Effector CD8-positive, alpha-beta T cell (primary cell): ENCODE data around the gene RAB9B.

Experiments used
- DNase-seq: peaks from one replicate; lab custom pipeline; 2025; lab: John Stamatoyannopoulos, UW

Gene RAB9B

DNA sequence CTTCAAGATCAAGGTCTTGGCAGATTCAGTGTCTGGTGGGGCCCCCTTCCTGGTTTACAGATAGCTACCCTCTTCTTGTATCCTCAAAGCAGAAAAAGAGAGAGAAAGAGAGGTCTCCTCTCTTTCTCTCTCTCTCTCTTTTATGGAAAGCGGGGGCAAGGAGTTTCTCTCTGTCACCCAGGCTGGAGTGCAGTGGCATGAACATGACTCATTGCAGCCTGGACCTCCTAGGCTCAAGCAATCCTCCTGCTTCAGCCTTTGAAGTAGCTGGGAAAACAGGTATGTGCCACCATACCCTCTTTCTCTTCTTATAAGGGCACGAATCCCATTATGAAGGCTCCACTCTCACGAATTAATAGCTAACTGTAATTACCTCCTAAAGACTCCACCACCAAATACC is 20.2 kb downstream of the RAB9B start:
- no peak for DNase-seq

DNA sequence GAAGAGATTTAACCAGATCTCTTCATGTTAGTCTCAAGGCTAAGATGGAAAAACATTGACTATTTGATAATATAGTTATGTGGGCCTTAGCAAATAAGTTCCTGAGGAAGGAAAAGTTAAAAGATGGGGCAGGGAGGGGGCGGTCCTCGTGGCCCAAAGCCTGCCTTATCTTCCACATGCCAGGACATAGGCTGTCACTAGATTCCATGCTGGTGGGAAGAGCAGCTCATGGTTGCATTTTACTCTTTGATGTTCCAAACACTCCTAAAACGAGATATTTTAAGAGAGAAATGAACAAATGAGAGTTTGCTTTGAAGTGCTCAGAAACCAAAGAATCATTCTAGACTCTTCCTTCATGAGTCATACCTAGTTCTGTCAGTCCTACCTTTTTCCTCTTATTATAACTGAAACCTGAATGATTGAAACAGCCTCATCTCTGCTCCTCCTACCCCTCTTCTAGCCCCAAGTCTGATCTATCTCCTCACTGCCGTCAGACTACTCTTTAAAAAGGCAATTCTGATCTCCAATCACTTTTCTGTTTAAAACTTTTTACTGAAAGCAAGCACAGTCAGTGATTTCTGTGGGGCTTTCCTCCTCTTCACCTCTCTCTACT is 25.1 kb downstream of the RAB9B start:
- no peak for DNase-seq

DNA sequence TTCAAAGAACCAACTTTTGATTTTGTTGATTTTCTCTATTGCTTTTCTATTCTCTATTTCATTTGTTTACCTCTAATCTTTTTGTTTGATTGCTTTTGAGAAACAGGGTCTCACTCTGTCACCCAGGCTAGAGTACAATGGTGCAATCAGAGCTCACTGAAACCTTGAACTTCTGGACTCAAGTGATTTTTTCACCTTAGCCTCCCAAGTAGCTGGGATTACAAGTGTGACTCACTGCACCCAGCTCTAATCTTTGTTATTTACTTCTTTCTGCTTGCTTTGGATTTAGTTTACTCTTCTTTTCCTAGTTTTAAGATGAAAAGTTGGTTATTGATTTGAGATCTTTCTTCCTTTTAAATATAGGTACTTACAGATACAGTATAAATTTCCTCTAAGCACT is 26.2 kb downstream of the RAB9B start:
- no peak for DNase-seq

DNA sequence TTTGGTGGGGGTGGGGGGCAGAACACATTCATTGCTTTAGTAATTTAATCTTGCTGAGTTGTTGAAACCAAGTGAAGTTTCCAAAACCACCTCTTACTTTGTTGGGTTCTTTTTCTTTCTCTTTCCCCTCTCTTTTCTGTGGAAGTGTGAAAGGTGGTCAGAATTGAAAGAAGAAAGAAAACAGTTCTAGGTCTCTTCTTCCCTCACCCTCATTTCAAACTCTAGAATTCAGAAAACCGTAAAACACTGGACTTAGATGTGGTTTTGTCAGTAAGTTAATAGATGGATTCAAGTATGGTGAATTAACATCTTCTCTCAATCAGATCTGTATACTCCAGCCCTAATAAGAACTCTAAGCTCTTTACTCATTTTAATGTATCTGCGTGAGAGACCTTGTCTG is 31.7 kb downstream of the RAB9B start:
- no peak for DNase-seq

DNA sequence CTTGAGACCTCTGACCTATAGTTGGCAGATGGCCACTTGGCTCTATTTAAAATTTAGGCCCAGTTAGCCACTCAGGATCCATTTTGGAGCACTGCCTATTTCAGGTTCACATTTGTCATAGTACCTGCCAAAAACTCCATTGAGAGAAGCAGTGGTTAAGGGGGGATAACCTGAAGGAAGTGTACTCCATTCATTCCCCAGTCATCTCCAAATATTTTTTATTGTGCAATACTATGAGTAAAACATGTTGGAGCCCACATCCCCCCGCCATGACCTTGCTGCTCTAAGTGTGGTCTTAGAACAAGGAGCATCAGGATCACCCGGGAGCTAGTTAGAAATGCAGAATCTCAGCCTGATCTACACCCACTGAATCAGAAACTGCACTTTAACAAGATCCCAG is 34.4 kb downstream of the RAB9B start:
- DNase-seq = no peak

DNA sequence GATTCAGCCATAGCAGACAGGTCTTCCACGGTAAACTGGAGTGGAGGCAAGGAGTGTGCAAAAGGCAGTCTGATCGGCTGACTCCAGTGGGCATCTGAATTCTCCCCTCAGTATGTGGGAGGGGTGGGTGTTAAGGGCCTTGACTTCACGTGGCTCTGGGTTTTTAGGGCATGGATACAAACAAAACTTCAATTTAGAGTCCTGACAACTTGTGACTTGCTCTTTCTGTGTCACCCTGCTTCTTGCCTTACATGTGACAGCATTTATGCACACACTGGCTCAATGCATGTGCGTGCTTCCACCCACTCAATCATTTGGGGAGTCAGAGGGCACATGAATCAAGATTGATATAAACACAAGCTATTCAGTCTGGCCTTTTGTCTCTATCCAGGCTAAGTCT is 37.9 kb downstream of the RAB9B start:
- no peak for DNase-seq

DNA sequence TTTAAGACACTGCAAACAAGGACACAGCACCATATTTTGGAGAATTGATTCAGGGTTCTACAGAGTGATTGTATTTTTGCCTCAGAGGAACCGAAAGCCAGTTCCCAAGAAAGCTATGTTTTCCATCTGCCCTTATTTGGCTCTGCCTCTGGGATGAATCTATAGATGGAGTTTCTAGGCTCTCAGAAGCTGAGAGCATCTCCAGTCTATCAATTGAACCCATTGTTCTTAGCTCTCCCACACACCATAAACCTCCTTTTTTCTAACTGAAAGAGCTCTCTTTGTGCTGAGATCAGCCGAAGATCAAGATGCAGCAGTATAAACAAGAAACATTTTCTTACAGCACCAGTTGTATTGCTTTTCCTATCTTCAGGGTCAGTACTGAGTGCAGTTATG is 38.5 kb downstream of the RAB9B start:
- DNase-seq = no peak

DNA sequence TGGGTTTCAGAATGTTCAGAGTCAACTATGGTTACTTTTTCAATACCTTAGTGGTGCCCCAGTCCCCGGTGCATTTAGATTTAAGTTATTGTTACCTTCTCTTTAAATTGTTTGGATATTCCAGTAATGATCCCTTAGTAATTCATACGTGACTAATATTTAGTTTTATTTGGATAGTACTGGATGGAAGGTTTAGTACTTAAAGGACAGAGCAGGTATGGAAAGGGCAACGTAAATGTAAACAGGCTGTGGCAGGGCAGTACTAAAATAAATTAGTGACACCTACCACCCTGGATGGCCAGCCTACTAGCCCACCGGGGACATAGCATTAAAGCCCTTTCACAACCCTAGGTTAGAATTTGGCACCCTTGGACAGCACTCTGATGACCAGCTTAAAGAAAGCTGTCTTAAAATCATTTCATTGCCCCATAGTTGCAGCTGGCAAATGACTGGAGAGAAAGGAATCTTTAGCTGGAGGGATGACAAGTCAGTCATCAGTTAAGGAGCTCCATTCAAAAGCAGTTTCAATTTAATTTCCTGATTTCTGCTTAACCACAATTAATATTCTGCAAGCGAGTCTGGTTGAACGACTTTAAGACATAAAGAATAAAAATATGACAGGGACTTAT is 39.0 kb downstream of the RAB9B start:
- DNase-seq = no peak

DNA sequence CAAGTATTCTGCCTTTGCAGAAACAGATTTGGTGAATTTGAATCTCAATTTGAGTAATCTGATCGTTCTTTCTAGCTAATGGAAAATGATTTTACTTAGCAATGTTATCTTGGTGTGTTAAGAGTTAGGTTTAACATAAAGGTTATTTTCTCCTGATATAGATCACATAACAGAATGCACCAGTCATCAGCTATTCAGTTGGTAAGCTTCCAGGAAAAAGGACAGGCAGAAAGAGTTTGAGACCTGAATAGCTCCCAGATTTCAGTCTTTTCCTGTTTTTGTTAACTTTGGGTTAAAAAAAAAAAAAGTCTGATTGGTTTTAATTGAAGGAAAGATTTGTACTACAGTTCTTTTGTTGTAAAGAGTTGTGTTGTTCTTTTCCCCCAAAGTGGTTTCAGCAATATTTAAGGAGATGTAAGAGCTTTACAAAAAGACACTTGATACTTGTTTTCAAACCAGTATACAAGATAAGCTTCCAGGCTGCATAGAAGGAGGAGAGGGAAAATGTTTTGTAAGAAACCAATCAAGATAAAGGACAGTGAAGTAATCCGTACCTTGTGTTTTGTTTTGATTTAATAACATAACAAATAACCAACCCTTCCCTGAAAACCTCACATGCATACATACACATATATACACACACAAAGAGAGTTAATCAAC is 40.1 kb downstream of the RAB9B start:
- no peak for DNase-seq

DNA sequence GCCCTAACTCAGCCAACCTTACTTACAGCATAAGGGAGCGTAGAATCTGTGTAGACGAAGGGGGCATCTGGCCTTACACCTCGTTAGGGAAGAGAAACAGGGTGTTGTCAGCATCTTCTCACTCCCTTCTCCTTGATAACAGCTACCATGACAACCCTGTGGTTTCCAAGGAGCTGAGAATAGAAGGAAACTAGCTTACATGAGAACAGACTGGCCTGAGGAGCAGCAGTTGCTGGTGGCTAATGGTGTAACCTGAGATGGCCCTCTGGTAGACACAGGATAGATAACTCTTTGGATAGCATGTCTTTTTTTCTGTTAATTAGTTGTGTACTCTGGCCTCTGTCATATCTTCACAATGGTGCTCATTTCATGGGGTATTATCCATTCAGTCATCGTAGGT is 40.8 kb downstream of the RAB9B start:
- DNase-seq = no peak

DNA sequence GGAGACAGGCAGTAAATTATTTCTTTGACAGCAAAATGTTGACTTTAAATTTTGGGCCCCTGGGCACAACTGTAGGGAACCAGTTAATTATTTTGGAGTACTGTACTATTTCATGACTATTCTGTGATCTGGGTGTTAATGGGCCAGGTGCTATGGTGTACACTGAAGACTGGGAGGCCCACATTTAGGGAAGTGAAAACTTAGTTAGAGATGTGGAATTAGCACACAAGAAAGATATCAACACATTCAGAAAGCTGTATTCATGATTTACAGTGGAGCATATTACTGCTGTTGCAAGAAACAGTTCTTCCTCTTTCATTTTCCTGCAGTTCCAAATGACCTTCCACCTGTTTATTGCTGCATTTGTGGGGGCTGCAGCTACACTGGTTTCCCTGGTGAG is 43.1 kb downstream of the RAB9B start:
- no peak for DNase-seq

DNA sequence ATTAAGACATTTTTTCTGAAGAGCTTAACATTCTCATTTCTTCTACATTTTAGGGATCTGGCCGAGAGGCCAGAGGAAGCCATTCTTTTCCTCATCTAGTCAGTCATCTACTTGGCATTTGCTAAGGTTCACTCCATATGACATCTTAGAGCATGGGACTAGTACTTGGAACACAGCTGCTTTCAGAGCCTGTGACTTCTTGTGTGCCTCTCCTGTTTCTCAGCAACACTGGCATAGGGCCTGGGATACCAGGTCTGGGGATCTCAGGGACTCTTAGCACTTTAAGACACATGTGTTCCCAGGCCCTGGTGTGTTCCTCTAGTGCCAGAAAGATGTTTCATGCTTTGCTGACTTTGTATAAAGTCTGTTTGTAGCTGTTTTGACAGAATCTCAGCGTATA is 48.1 kb downstream of the RAB9B start:
- no peak for DNase-seq

DNA sequence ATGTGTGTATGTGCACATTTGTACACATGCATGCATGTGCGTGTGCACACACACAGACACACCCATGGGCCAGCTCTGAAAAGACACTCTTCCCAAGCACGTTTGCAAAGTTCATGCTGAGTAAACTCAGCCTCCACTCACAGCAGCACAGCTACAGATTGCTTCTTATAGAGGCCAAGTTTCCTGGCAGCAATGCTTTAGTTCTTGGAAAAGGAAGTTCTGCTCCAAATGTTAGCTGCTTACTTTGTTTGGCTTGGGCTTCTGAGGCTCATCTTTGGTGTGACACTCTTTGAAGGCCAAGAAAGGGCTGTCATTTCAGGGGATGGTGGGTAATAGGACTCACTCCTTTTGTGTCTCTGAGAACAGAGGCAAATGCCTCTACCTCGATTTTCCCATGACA is 48.9 kb downstream of the RAB9B start:
- DNase-seq = no peak

DNA sequence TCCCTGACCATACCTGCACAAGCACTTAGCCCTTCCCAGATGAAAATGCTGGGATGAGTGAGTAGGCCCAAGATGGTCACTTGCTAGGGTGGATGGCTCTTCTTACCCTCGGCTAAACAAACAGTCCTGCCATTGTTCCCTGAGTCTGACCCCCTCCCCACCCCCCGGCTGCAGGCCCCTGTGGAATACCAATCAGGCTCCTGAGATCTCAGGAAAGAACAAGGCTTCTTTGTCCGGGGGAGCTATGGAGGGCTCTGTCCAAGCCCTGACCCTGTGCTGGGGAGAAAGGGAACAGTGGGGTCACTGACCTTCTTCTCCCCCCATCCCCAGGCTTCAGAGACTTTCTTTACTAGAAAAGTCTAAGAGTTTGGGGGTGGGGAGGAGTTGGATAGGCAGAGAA is 49.4 kb downstream of the RAB9B start:
- no peak for DNase-seq

DNA sequence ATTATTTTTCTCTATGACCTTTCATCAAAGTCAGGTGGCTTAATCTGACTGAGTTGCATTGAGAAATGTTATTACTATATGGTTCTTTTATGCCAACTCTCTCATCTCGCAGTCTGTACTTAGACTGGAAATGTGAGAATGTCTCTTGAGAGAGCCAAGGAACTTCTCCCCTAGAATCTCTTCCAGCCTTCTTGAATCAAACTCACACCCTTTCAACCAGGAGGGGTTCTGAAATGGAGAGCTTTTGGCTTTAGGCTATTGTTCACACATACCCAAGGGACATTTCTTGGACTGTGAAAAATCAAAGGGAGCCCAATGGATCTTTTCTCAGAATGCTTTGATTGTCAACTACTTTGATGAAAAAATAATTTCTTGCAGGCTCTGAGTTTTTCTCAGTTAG is 50.4 kb downstream of the RAB9B start:
- DNase-seq = no peak

DNA sequence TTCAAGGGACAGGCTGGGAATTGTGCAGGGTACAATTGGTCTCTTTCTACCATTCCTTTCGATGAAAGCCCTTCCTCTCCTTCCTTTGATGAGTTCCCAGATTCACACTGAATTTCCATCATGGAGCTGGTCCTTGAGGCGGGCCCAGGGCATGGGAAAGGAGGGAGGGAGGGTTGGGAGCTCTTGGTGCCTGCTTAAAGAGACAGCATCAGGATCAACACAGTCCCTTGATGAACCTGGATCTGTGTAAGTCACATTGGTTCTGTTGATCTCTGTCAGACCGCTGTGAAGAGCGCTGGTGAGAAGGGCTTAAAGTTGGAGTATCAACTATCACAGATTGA is 51.0 kb downstream of the RAB9B start:
- DNase-seq = no peak

DNA sequence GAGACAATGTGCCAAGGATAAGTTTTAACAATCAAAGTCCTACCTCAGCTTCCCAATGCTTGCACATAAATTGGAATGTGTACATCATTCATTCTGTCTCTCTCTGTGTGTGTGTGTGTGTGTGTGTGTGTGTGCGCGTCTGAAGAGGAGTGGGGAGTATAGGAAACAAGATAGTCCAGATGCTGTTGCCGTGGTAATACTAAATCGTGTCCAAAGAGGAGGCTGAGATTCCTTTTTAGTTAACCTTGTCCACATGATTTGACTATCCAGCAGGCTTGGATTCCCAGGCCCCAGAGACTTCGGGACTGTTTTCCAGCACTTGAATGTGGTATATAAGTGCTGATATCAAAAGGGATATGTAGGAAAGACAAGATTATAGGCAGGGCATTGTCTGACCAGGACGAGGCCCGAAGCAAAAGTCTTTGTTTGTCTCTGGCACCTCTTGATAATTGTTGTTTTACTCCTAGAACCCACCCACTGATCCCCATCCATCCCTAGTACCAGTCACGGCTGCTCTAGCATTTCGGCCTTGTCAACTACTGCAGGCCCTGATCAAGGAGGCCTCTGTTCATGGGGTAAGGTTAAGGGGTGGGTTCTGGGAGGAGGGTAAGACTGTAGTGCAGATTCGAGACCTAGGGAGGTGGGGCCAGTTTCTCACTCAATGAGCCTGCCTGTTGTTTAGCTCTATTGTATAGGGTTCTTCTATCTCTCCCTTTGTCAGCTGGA is 51.6 kb downstream of the RAB9B start:
- DNase-seq = no peak

DNA sequence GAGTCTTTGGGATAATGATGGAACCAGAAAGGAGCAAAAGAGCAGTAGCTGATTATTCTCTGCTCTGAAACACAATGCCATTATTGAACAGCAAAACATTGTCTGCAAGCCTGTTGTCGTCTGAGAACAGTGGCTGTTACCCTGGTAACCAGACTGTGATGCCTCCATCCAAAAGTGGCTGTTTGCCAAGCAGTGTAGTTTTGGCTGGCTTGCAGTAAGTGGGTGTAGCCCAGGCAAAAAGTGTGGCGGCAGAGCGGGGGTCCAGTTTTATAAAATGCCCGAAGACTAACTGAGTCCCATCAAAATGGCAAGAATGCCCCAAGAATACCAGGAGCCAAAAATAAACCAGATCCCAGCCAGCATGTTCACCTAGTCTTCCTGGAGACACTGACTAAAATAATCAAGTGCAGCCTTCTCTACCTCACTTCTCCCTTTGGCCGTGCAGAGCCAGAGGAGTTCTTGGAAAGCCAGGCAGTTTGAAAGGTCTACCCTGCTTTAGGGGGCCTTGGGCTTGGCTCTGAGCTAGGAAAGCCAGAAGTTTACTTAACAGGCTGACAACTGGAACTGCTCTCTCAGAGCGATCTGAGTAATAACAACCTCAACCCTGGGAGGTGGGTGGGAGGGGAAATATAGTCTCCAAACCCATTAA is 52.8 kb downstream of the RAB9B start:
- DNase-seq = no peak

DNA sequence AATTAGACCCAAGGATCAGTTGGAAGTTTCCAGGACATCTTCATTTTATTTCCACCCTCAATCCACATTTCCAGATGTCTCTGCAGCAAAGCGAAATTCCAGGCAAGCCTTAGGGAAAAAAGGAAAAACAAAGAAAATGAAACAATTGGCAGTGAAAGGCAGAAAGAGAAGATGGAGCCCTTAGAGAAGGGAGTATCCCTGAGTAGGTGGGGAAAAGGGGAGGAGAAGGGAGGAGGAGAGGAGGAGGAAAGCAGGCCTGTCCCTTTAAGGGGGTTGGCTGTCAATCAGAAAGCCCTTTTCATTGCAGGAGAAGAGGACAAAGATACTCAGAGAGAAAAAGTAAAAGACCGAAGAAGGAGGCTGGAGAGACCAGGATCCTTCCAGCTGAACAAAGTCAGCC is 55.5 kb downstream of the RAB9B start, which contains the start of gene PLP1:
PLP1 (plus strand) TSS at position 295 of the 400 bp plus-strand sequence. CDS start 156 bp downstream, outside the sequence.
- no peak for DNase-seq

DNA sequence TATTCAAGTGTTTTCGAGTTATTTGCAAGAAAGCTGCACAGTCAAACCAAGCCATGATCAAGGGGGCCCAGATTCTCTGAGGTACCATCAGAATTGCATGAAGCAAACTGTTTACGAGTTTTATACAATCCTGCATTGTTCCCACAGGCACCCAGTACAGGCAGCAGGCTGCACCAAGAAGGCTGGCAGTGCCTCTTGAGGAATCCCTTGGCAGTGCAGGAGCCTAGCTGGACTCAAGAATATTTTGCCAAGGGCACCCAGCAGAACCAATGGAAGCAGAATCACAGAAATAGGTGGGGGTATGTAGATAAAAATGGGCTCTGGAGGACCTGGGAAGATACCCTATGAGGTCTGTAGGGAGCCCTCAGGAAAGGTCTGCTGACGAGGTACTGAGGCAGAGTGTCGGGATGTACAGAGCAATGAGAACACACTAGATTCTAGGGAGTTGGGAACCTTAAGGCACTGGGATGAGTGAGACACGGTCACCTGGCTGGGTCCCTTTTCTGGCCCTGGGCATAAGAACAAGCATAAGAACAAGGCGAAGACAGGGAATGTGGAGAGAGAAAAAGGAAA is 57.9 kb downstream of the RAB9B start:
- DNase-seq = no peak

DNA sequence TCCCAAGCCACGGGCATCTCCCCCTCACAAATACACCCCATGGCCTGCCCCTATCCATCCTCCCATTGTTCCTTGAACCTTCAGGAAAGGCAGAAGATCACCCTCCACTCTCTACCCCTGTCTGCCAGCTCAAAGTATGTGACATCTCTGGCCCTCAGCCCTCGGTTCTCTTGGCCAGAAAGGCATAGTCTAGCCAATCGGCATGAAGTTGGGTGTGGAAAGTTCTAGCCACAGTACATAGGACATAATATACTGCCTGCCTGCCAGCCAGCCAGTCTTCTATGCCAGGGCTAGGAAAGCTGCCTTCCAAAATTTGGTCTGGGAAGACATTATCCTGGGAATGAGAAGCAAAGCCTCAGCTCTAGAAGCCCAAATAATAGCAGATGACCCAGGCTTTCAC is 58.6 kb downstream of the RAB9B start:
- DNase-seq = no peak
